DOHH2 (cell line): ENCODE data around the gene PTAR1.

Source experiments
- H3F3A ChIP-seq: fragments of 200-600 bp; sonication (generic), shearing (Covaris generic); 2 replicates; pipeline ENCODE4 v1.6.0; 2016; ENCODE audit warnings: antibody characterized with exemption, mild to moderate bottlenecking; ENCODE audit not compliant: control insufficient read depth, insufficient read depth
- H3K27ac ChIP-seq: fragments of 200-600 bp; sonication (generic); 2 replicates; pipeline ENCODE4 v1.5.1; 2014; ENCODE audit warnings: low read depth, mild to moderate bottlenecking, low read length, moderate library complexity
- H3K27me3 ChIP-seq: fragments of 200-600 bp; sonication (generic); 2 replicates; pipeline ENCODE4 v1.6.1; 2014; ENCODE audit warnings: mild to moderate bottlenecking, low read length, mixed read lengths; ENCODE audit not compliant: control insufficient read depth
- H3K36me3 ChIP-seq: fragments of 200-600 bp; sonication (generic); 2 replicates; pipeline ENCODE4 v1.6.1; 2014; ENCODE audit warnings: mild to moderate bottlenecking, low read length, moderate library complexity, mixed read lengths; ENCODE audit not compliant: control insufficient read depth
- H3K4me1 ChIP-seq: fragments of 200-600 bp; sonication (generic); 2 replicates; pipeline ENCODE4 v1.6.1; 2014; ENCODE audit warnings: mild to moderate bottlenecking, low read length, mixed read lengths; ENCODE audit not compliant: control insufficient read depth
- H3K4me2 ChIP-seq: fragments of 200-600 bp; sonication (generic); 2 replicates; pipeline ENCODE4 v1.6.0; 2014; ENCODE audit warnings: mild to moderate bottlenecking, low read length, moderate library complexity
- H3K4me3 ChIP-seq: fragments of 200-600 bp; sonication (generic); 2 replicates; pipeline ENCODE4 v1.5.1; 2014; ENCODE audit warnings: mild to moderate bottlenecking, low read length, mixed read lengths
- H3K79me2 ChIP-seq: fragments of 200-600 bp; sonication (generic); 2 replicates; pipeline ENCODE4 v1.6.1; 2014; ENCODE audit warnings: mild to moderate bottlenecking, low read length, mixed read lengths; ENCODE audit not compliant: control insufficient read depth
- H3K9me2 ChIP-seq: fragments of 200-600 bp; sonication (generic); replicated peaks from 2 replicates; pipeline ENCODE4 v1.6.1; 2014; ENCODE audit warnings: mild to moderate bottlenecking, low read length, mixed read lengths; ENCODE audit not compliant: control insufficient read depth
- H3K9me3 ChIP-seq: fragments of 200-600 bp; sonication (generic); 2 replicates; pipeline ENCODE4 v1.6.1; 2014; ENCODE audit warnings: antibody characterized with exemption, low read length, mixed read lengths; ENCODE audit not compliant: control insufficient read depth, insufficient read depth
- H4K20me1 ChIP-seq: fragments of 200-600 bp; sonication (generic); 2 replicates; pipeline ENCODE4 v1.6.0; 2014; ENCODE audit warnings: low read depth, mild to moderate bottlenecking, antibody characterized with exemption, low read length, moderate library complexity; ENCODE audit not compliant: control insufficient read depth, insufficient read depth
- EZH2phosphoT487 ChIP-seq: fragments of 200-600 bp; sonication (generic); IDR thresholded peaks from 2 replicates; pipeline ENCODE4 v1.6.1; 2017; ENCODE audit warnings: borderline replicate concordance, mild to moderate bottlenecking, antibody characterized with exemption, low read length, moderate library complexity, mixed read lengths
- TF ChIP-seq, protein P1 (sequence below): fragments of 200-600 bp; sonication (generic); IDR thresholded peaks from one replicate; pipeline ENCODE4 v1.5.1; 2014; ENCODE audit warnings: antibody characterized with exemption, mild to moderate bottlenecking, low read depth, low read length; ENCODE audit not compliant: poor library complexity, severe bottlenecking

The PTAR1 gene

DNA sequence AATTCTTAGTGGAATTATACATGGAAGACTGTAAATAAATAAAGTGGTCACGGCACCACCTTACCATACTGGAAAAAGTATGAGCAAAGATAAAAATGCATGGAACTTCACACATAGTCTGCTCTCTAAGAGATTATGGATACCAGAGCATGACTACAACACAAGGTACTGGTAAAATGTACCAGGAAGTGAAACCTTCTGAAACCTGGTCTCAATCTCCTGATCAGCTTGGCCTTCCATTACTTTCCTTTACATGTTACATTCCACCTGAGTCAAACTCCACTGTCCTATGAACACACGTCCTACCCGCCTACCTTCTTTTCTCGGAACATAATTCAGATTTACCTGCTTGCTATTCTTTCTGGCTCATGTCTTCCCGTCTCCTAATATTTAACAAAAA, 15.9 kb downstream of the PTAR1 start:
- H3K9me3 ChIP-seq = no peaks in the 10 kb centered on the region

DNA sequence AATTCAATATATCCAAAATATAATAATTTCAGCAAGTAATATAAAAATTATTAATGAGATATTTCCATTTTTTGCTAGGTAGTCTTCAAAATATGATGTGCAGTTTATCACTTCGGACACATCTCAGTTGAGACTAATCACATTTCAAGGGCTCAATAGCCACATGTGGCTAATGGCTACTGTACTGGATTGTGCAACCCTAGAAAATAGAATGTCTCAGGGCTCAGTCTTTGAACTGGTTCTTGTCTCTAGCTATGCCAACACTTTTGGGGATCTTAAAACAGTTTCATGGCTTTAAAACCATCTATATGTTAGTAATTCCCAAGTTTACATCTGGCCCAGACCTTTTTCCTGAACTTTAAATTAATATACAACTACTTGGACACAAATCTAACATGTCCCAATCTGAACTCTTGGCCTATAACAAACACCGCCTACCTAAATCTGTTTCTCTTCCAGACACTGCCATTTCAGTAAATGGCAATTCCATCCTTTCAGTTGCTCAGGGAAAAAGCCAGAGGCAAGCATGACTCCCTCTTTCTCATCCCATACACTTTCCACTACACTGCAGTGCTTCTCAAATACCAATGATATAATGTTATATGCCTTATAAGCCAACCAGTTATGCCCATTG, 18.8 kb downstream of the PTAR1 start:
- no peaks in the 10 kb centered on the region for H3K9me3 ChIP-seq
- H3K9me2 ChIP-seq = no peaks in the 10 kb centered on the region
- H3K27ac ChIP-seq = no peak overlapping the region
- peaks cover 47% of the 10 kb centered on the region for H3K36me3 ChIP-seq
- H3K4me2 ChIP-seq = no peak overlapping the region
- H3K27me3 ChIP-seq = no peaks in the 10 kb centered on the region
- TF ChIP-seq, protein P1, sequence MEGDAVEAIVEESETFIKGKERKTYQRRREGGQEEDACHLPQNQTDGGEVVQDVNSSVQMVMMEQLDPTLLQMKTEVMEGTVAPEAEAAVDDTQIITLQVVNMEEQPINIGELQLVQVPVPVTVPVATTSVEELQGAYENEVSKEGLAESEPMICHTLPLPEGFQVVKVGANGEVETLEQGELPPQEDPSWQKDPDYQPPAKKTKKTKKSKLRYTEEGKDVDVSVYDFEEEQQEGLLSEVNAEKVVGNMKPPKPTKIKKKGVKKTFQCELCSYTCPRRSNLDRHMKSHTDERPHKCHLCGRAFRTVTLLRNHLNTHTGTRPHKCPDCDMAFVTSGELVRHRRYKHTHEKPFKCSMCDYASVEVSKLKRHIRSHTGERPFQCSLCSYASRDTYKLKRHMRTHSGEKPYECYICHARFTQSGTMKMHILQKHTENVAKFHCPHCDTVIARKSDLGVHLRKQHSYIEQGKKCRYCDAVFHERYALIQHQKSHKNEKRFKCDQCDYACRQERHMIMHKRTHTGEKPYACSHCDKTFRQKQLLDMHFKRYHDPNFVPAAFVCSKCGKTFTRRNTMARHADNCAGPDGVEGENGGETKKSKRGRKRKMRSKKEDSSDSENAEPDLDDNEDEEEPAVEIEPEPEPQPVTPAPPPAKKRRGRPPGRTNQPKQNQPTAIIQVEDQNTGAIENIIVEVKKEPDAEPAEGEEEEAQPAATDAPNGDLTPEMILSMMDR = no peak
- TF ChIP-seq EZH2phosphoT487 = no peak
- H3K79me2 ChIP-seq = peaks cover 21% of the 10 kb centered on the region
- no peaks in the 10 kb centered on the region; the same call in 1 of the 2 replicates for H4K20me1 ChIP-seq
- no peaks in the 10 kb centered on the region for H3F3A ChIP-seq
- no peak overlapping the region for H3K4me3 ChIP-seq
- peaks cover 7% of the 10 kb centered on the region; the same call in 1 of the 2 replicates for H3K4me1 ChIP-seq

More for the DNA sequence above, 15.9 kb downstream of the PTAR1 start:
- Histone ChIP-seq H3K4me2 (no peak overlapping the region), H3K27ac (no peak overlapping the region), H4K20me1 (no peaks in the 10 kb centered on the region; the same call in 1 of the 2 replicates), H3K4me3 (no peak overlapping the region), H3K27me3 (no peaks in the 10 kb centered on the region), H3K36me3 (peaks cover 64% of the 10 kb centered on the region), H3F3A (no peaks in the 10 kb centered on the region), H3K4me1 (peaks cover 4% of the 10 kb centered on the region), H3K9me2 (no peaks in the 10 kb centered on the region), H3K79me2 (peaks cover 46% of the 10 kb centered on the region)
- TF ChIP-seq EZH2phosphoT487 = no peak
- TF ChIP-seq, protein P1 = no peak

DNA sequence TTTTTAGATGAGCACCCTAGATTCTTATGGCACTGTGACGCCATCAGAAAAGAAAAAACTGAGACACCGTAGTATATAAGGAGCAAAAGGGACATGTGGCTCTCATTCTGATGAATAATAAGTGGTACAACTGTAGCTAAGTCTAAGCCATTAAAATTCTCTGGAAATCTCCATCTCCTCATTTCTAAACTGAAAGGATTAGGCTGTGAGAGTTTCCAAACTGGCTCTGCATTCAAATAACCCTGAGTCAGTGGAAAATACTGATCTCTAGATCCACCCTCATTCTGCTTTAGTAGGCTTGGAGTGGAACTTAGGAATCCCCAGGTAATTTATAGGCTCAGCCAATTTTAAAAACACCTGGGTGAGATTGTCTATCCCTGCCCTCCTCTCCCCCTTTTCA, 28.5 kb downstream of the PTAR1 start:
- Histone ChIP-seq H3K4me2 (no peak overlapping the region), H3K9me3 (no peaks in the 10 kb centered on the region), H3K27ac (no peak overlapping the region), H3K79me2 (no peaks in the 10 kb centered on the region), H4K20me1 (no peaks in the 10 kb centered on the region), H3K27me3 (no peaks in the 10 kb centered on the region), H3K4me3 (no peak overlapping the region), H3K36me3 (peaks cover 54% of the 10 kb centered on the region), H3K9me2 (no peaks in the 10 kb centered on the region), H3K4me1 (no peaks in the 10 kb centered on the region), H3F3A (no peaks in the 10 kb centered on the region)
- TF ChIP-seq, protein P1 = no peak
- TF ChIP-seq EZH2phosphoT487 = no peak
